NCI-H1417 (cell line): ENCODE measurements around the gene MRPL46.
A peak's percentile ranks its signal among the peaks of the same experiment; 100 is the strongest.

Source experiments
- DNase-seq, 3 experiments: peaks; one replicate each; lab custom pipeline; 2025; lab: John Stamatoyannopoulos, UW

Gene MRPL46

GRCh38 chr15:88467073-88467934 is at the start of gene MRPL46, which contains the start of gene MRPS11:
Gene MRPL46 (minus strand): TSS chr15:88467388. CDS start chr15:88467377, 11 bp downstream.
Gene MRPS11 (plus strand): TSS chr15:88467708. CDS start chr15:88467718, 10 bp downstream.
- DNase-seq: peak; percentile 90 to 98 (median 97)

- DNase-seq: peak in 1 of 3 experiments; percentile 21
Observed at GRCh38 chr15:88513195-88513594, 46.0 kb upstream of the MRPL46 start.

- DNase-seq: no peak
Observed at GRCh38 chr15:88512601-88513000, 45.4 kb upstream of the MRPL46 start.

- peak; percentile 16 to 74 (median 53) for DNase-seq
Observed at GRCh38 chr15:88512078-88512477, 44.9 kb upstream of the MRPL46 start.

- DNase-seq: no peak
Observed at GRCh38 chr15:88511161-88511560, 44.0 kb upstream of the MRPL46 start.

GRCh38 chr15:88509964-88510363 is 42.8 kb upstream of the MRPL46 start:
- DNase-seq: no peak

DNA sequence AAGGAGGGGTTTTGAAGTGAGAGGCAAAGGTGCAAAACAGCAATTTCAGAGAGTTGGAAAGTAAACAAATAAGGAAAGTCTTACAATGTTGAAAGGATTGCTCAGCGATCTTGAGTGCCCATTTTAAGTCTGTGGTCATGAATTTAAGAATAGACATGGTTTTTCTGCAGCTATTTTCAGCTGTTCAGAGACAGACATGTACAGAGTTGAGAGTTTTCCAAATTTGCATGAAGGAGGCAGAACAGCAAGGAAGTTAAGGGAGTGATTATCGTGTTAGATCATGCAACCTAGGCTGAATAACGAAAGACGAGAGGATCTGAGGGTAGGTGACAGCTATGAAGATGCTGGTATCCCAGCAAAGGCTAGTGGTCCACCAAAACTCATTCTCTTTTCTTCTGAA is 42.1 kb upstream of the MRPL46 start:
- DNase-seq: no peak

GRCh38 chr15:88506628-88507027 is 39.4 kb upstream of the MRPL46 start:
- no peak for DNase-seq

GRCh38 chr15:88505721-88506120 is 38.5 kb upstream of the MRPL46 start:
- DNase-seq: no peak

DNA sequence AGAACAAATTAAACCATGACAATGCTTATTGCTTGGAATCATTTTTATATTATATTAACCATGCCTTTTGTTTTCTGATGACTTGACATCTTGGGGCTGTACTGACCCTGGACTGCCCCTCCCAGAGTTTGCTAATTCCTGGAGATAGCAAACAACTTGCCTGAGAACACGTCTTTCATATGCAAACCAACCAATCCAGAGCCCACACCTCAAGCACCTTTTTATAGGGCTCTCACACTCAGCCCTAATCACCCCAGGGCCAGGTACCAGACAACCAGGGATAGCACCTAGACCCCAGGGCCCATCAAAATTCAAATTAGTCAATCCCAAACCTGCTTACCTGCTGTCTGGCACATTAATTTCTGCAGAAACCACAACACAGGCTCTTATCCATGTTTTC is 37.3 kb upstream of the MRPL46 start:
- no peak for DNase-seq

DNA sequence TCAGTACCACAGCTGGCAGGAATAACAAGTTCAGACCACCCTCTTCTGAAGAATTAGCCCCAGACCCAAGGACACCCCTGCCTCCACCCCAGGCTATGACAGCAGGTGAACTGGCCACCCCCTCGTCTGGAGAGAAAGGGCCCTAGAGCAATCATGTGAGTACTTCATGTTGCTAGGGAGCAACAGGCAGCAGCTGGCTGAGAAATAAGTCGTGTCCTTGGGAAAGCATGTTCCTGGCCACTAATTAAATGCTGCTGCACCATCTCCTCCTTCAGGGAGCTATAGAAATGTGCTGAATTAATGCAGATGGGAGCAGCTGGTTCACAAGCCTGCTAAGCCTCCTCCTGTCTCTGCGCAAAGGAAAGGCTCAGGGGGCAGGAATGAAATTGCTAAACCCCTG is 31.8 kb upstream of the MRPL46 start:
- DNase-seq: peak; percentile 65 to 93 (median 75)

DNA sequence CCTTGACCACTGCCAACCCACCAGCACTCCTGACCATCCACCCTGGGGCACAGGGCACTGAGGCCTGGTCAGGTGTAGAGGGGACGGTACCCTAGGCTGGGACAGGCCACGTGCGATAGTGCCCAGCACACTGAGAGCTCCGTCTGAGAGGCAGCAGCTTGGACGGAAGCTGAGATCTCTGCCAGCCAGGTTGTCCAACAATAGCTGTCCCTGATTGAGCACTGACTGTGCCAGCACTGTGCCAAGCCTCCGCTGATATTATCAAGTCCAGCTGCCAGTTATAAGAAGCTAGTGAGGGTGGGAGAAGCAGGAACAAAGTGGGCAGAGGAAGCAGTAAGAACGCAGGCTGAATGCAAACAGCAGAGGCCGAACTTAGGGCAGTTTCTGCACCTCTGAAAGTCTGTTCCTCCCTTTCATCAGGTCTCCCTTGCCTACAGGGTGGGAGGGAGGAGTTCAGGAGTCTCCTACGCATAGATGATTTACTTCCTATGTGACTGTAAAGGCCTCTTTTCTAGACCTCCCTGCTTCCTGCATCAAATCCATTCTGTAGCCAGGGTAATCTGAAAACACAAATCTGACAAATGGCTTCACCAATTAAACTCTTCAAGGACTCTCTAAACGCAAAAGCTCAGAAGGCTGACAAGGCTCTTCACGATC is 30.0 kb upstream of the MRPL46 start:
- DNase-seq: peak in 2 of 3 experiments; percentile 7 to 35

- DNase-seq: no peak
Observed at GRCh38 chr15:88493844-88494243, 26.7 kb upstream of the MRPL46 start.

DNA sequence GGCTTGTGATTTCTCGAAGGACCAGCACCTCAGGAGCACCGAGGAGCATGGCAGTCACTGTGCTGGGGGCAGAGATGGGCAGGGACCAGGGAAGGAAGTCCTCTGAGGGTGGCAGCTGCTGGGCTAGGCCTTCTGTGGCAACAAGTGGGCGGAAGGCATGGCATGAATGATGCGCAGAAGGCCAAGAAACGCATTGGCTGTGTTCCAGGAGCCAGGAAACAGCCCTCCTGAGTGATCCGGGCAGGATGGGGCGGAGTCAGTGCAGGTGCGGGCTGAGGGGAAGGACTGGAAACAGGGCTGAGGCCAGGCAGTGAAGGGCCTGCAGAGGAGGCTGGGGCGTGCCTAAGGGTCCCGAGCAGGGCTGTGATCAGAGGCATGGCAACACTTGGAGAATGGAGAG is 24.0 kb upstream of the MRPL46 start:
- peak; percentile 5 to 64 (median 21) for DNase-seq

- DNase-seq: no peak
Observed at GRCh38 chr15:88490036-88490435, 22.8 kb upstream of the MRPL46 start.

GRCh38 chr15:88489321-88489720 is 22.1 kb upstream of the MRPL46 start:
- DNase-seq: no peak

DNA sequence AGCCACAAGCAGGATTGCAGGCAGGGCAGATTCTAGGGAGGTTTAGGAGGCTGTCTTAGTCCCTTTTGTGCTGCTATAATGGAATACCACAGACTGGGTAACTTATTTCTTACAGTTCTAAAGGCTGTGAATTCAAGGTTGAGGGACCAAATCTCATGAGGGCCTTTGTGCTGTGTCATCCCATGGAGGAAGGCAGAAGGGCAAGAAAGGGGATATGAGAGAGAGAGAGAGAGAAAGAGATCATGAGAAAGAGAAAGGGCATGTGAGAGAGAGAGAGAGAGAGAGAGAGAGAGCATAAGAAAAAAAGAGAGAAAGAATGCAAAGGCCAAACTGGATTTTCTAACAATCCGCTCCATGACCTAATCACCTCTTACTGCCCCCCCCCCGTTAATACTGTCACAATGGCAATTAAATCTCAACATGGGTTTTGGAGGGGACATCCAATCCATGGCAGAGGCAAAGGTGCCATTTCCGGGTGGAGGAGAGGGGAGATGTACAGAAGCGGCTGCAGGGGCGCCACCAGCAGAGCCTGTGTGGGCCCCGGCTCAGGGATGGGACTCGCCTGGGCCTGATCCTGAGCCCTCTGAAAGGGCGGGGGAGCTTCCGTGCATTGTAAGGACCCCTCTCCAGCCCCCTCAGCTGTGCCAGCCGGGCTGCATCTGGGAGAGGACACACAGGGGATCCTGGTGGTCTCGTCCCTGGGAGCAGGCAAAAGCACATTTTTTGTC is 20.8 kb upstream of the MRPL46 start:
- no peak for DNase-seq

DNA sequence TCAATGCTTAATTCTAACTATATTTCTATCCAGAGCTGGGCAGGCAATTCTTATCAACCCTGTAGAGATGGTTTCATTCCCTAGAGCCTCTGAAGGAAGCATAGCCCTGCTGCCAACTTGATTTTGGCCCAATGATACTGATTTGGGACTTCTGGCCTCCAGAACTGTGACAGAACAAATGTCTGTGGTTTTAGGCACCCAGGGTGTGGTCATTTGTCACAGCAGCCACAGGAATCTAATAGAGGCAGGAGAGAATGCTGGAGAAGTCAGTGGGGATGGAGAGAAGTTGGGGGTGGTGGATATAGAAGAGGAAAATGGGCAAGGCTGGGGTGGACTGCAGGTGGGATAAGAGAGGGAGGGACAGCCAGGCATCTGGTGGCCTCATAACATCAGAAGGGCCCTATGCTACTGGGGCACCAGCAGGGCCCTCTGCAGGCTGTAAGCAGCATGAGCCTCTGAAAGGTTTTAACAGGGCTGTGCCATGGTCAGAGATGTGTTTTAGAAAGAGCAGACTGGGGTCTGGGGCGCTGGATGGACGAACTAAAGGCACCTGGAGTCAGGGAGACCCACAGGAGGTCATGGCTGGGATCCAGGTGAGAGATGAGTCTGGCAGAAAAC is 20.1 kb upstream of the MRPL46 start:
- no peak for DNase-seq

- DNase-seq: no peak
Observed at GRCh38 chr15:88484682-88485331, 17.6 kb upstream of the MRPL46 start.

GRCh38 chr15:88482263-88482662 is 15.1 kb upstream of the MRPL46 start:
- DNase-seq: no peak

- no peak for DNase-seq
Observed at GRCh38 chr15:88480981-88481380, 13.8 kb upstream of the MRPL46 start.

GRCh38 chr15:88479169-88479568 is 12.0 kb upstream of the MRPL46 start:
- no peak for DNase-seq
